AG10803 (cell line): Measurements from ENCODE around the gene FCN3.

ENCODE experiments used
- DNase-seq: peaks from one replicate; pipeline ENCODE4 v3.0.0; 2010; ENCODE audit warnings: low read depth
- H3K4me3 ChIP-seq: 2 replicates; pipeline ENCODE4 v1.5.1; 2011; ENCODE audit warnings: mild to moderate bottlenecking, low read length, control low read depth
- TF ChIP-seq, protein P1 (sequence below): conservative IDR thresholded peaks from 2 replicates; pipeline ENCODE4 v1.5.1; 2011; ENCODE audit warnings: mild to moderate bottlenecking, low read length, control low read depth, inconsistent platforms

Gene FCN3

DNA sequence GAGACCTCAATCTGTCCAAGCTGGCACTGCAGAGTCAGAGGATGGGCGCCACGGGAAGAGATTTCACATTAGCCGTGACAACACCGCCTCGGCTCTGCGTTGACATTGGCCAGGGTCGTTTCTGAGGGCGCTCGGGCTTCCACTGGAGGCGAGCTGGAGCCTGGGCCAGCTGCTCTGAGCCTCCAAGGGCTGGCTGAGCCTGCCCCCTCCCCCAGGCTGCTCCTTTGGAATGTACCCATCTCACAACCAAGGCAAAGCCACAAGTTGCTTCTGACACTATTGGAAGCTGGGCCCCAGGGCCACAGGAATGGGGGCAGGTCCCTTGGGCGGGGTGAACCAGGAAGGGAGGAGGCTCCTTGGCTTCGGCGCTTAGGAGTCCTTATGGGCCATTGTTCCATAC lies 30.4 kb upstream of the FCN3 start:
- TF ChIP-seq, protein P1, sequence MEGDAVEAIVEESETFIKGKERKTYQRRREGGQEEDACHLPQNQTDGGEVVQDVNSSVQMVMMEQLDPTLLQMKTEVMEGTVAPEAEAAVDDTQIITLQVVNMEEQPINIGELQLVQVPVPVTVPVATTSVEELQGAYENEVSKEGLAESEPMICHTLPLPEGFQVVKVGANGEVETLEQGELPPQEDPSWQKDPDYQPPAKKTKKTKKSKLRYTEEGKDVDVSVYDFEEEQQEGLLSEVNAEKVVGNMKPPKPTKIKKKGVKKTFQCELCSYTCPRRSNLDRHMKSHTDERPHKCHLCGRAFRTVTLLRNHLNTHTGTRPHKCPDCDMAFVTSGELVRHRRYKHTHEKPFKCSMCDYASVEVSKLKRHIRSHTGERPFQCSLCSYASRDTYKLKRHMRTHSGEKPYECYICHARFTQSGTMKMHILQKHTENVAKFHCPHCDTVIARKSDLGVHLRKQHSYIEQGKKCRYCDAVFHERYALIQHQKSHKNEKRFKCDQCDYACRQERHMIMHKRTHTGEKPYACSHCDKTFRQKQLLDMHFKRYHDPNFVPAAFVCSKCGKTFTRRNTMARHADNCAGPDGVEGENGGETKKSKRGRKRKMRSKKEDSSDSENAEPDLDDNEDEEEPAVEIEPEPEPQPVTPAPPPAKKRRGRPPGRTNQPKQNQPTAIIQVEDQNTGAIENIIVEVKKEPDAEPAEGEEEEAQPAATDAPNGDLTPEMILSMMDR, result peak; percentile 17
- H3K4me3 ChIP-seq, result no peak overlapping the region
- peak; percentile 93 for DNase-seq

DNA sequence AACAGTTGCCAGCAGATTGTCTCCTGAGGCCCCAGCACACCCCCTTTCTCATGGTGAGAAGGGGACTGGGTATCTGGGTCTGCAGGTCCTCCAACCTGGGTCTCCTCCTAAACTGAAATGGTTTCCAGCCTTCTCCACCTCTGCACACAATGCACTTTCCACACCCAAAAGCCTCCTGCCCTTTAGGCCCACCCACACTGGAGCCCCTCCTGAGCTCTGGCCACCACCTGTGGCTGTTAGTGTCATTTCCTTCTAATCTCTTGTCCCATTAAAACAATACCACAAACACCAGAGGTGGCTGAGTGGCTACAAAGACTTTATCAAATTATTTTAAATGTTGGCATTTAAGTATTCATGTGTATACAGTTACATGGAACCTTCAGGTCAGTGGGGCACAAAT lies 29.3 kb upstream of the FCN3 start:
- DNase-seq, result no peak
- TF ChIP-seq, protein P1, result no peak
- H3K4me3 ChIP-seq, result no peak overlapping the region

DNA sequence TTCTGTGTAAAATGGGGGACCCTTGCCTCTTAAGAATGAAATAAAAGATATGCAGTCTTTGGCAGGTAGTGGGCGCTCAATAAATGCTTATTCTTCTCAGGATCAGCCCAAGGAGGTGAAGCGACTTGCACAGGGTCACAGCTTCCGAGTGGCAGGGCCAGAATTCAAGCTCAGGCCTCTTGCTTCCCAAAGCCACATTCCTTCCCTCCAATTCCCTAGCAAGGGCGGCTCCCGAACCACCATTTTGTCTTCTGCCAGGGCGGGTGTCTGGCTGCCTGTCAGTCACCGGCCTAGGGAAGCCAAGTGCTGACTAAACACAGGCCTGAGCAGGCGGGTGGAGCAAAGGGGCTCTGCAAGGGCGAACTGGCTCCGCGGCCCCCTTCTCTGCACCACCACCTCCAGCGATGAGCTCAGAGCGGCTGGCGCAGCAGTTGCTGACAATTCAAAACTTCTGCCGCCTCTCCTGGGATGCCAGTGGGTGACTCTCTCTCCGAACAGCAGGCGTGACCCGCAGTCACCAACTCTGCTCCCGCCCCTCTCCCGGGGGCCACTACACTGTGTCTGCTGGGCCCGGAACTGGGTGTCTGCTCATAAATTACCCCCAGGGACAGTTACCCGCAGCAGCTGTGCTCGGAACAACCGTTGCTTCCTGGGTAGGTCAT lies 28.6 kb upstream of the FCN3 start:
- peak; percentile 72 for DNase-seq
- H3K4me3 ChIP-seq, result peak overlapping the region; percentile 3
- TF ChIP-seq, protein P1, result peak; percentile 39

DNA sequence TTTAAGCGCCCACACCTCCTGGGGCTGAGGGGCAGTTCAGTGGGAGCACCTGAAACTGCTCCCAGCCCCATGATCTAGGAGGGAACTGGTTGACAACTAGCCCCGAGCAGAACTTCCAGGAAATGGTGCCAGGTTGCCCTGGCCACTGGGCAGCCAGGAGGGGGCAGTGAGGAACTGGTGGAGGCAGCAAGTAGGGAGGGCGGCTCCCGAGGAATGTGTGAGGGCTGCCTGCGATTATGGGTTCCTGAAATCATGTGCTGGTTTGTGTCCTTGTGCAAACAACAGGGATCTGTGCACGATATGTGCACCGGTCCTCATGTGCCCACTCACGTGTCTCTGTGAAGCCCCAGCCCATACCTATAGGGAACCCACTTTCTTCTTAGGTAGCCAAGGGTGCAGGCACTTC lies 27.7 kb upstream of the FCN3 start:
- H3K4me3 ChIP-seq, result no peak overlapping the region
- TF ChIP-seq, protein P1, result peak; percentile 73
- DNase-seq, result peak; percentile 82

DNA sequence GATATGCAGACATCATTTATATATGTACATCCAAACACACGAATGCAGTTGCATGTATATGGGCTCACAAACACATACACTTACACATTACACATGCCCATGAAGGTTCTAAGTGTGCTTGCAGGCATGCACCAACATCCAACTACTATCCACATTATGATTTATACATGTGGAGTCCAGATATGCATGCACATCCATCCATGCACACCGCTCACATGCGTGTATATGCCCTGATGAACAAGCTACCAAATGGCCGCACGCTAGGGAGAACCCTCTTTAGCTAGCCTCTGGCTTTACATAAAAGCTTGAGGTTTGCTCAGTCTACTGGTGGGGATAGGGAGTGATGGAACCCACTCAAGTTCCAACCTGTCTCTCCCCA lies 26.3 kb upstream of the FCN3 start:
- no peak overlapping the region for H3K4me3 ChIP-seq
- no peak for DNase-seq
- TF ChIP-seq, protein P1, result no peak

DNA sequence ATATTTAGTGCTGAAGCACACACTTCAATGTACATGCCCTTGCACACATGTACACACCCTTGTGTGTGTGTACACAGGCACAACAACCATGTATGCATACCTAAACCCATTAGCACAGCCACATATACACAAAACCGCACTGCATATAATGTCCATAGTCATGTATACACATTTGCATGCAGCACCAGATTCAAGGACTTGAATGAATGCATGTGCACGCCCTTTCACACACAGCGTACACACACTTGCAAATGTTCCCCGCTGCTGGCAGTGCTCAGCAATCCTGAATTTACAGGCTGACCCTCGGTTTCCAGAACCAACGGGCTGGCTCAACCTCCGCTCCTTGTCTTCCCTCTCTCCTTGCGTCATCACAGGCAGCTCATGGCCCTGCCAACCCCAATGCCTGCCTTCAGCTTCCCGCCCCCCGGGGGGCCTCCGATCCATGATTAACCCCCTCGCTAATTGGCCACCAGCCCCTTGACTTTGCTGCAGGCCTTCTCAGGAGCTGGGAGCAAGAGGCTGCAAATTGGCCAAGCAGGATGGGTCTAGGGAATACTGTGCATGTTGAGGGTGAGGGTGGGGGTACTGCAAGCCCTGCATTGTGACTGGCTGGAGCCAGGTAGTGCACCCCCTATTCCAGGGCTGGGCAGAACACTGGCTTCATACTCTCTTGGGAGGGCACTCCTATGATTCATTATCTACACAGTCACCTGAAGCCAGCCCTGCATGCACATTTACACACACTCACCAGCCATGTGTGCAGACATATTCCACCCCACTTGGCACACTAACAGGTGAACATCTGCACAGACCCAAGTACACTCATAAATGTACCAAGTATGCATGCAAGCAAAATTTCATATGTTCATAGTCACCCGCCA lies 25.7 kb upstream of the FCN3 start:
- H3K4me3 ChIP-seq, result no peak overlapping the region
- no peak for DNase-seq
- TF ChIP-seq, protein P1, result no peak
